ENCODE results near the gene WNT1.

DNA sequence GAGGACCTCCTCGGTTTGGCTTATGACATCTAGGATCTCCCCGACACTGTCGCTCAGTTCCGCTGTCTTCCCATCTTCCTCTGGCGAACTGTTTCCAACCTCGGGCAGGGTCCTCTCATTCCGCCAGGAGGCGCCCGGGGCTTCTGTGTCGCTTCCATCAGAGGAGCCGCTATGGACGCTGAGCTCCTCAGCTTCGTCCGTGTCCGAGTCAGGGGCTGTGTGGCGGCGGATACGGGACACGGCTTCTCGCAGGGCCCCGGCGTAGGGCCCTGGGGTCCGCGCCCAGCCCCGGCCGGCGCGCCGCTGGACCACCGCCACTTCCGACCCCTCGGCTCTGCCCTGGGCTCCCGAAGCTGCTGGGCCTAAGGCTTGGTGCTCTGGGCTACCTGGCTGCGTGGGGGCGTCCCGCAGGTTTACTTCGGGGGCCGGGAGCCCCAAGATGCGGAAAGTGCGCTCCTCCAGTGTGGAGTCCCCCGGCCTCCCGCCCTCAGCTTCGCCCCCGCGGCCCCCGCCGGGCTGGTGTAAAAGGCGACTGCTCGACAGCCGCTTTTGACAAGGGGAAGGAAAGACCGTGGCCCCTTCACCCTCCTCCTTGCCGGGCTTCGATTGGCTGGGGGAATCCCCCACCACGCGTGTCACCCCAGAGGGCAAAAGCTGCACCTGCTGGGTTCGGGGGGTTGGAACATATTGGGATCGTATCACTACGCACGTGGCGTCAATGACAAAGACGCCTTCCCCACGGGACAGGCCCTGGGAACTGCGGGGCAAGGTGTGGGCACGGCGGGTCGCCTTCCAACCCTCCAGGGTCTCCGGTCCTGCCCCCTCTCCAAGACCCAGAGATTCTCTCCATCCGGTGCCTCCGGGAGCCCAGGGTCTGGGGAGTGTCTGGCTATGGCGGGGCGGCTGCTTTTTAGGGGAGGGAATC, 18.9 kb downstream of the WNT1 start:
- no peak for TF ChIP-seq POLR2A (IDR thresholded peaks at IDR 0.05)
- TF ChIP-seq, protein P1, sequence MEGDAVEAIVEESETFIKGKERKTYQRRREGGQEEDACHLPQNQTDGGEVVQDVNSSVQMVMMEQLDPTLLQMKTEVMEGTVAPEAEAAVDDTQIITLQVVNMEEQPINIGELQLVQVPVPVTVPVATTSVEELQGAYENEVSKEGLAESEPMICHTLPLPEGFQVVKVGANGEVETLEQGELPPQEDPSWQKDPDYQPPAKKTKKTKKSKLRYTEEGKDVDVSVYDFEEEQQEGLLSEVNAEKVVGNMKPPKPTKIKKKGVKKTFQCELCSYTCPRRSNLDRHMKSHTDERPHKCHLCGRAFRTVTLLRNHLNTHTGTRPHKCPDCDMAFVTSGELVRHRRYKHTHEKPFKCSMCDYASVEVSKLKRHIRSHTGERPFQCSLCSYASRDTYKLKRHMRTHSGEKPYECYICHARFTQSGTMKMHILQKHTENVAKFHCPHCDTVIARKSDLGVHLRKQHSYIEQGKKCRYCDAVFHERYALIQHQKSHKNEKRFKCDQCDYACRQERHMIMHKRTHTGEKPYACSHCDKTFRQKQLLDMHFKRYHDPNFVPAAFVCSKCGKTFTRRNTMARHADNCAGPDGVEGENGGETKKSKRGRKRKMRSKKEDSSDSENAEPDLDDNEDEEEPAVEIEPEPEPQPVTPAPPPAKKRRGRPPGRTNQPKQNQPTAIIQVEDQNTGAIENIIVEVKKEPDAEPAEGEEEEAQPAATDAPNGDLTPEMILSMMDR (IDR thresholded peaks at IDR 0.05), result peak; percentile 49 to 62 (median 54)
